HG03354 (cell line): ENCODE data around the gene NSG2.
"Not testable (repeated sequence)": the region's sequence is repeated elsewhere in the genome, so short reads cannot be mapped to it uniquely, and the experiment has no call there.

ENCODE experiments used
- ATAC-seq: cut with Tn5 transposase; IDR thresholded peaks from one replicate; pipeline ENCODE4 v1.9.1; 2021; ENCODE audit warnings: mild to moderate bottlenecking; ENCODE audit not compliant: unreplicated experiment, poor library complexity, severe bottlenecking

Gene NSG2

DNA sequence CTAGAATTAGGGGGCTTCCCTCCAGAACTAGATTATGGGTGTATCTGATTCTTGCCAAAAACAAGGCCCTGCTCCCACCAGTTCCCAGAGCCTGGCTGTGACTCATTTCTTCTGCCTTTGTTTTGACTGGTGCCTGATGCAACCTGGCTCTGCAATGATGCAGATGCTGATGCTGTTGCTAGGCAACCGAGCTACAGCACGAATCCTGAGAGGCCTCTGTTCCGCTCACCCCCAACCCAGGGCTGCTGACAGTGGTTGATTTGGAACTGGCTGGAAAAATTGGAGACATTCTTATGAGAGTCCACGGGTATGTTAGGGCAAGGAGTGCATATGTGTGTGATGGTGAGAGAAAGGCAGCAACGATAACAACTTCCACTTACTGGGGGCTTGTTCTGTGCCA lies 100.3 kb downstream of the NSG2 start:
- no peak for ATAC-seq

DNA sequence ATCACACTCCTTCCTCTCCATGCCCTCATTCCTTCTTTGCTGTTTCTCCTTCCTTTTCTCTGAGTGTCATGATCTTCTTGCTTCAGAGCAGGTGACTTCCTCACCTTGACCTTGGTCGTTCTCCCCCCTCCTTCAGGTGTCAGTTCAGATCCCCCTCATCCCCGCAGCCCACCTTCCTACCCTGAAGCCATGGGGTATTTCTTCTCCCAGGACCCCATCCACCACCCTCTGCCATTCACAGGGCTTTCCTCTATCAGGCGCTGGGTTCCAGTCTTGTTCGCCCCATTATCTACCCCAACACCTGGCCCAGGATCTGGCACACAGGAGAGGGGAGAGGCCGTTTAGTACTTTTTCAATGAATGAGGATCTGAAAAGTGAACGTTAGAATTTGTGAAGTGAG lies 101.0 kb downstream of the NSG2 start:
- ATAC-seq: no peak

- ATAC-seq: not testable (repeated sequence)
These were observed 101.5 kb downstream of the NSG2 start for GRCh38 chr5:174147012-174147411.

GRCh38 chr5:174147551-174147950 lies 102.0 kb downstream of the NSG2 start:
- ATAC-seq: no peak

DNA sequence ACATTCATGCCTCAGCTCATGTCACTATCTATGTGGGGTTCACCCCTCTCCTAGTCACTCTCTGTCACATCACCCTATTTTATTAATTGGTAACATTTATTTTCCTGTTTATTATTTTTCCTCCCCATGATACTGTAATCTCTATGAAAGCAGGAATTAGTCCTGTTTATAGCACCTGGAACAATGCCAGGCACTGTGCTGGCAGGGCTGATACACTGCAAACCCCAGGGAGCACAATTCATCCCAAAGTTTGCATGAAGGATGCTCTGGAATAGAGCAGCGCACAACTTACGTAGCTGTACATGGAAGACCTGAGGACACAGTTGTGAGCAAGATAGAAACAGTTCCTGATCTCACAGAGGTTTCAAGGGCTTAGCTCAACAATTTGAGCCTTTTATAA lies 103.2 kb downstream of the NSG2 start:
- no peak for ATAC-seq

GRCh38 chr5:174149426-174149825 lies 103.9 kb downstream of the NSG2 start:
- no peak for ATAC-seq

DNA sequence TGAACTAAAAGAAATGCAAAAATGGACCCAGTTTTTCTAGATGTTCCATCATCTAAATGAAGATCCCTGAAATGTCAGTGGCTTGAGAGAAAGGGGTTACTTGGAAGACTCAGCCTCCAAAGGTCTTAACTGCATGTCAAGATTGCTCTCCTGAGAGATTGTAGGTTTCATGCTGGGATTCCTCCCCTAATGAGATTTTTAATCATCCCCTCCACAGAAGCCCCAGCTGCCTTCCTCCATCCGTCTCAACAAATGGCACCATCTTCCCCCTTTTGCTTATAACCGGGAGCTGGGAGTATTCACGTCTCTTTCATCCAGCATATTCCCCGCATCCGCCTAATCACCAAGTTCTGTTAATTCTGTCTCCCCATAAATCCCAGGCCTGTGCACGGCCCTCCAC lies 104.5 kb downstream of the NSG2 start:
- ATAC-seq: no peak

GRCh38 chr5:174151599-174152181 lies 106.2 kb downstream of the NSG2 start:
- no peak for ATAC-seq

GRCh38 chr5:174154559-174154958 lies 109.1 kb downstream of the NSG2 start:
- no peak for ATAC-seq

- ATAC-seq: no peak
These were observed 109.8 kb downstream of the NSG2 start for GRCh38 chr5:174155281-174155680.

- no peak for ATAC-seq
These were observed 110.2 kb downstream of the NSG2 start for GRCh38 chr5:174155706-174156105.

DNA sequence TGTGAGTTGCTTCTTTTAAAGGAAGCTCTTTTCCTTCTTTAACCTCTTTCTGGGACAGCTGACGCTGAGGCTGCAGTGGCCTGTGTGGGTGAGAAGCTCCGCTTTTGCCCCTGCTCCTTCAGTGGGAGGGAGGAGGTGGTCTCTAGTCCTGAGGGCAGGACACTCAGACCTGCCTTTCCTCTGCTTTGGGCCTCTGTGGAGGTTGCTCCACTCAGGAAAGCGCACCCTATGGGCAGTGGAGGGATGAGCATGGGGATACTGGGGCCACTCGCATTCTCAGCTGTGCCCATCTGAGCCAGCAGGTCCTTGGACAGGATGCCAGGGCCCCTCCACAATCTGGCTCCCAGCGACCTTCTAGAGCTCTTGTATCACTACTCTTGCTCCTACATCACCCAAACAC lies 111.5 kb downstream of the NSG2 start:
- ATAC-seq: no peak
